Activated effector memory CD4-positive, alpha-beta T cell treated with anti-CD3 and anti-CD28 coated beads, Interleukin-2, amount 50 U/mL, for 16 hours (primary cell): ENCODE measurements around the gene MAGED1.
"Not testable (repeated sequence)": the region's sequence is repeated elsewhere in the genome, so short reads cannot be mapped to it uniquely, and the experiment has no call there.

Source experiments
- DNase-seq: peaks from one replicate; pipeline ENCODE4 v3.0.0-alpha.2; 2020

The MAGED1 gene

DNA sequence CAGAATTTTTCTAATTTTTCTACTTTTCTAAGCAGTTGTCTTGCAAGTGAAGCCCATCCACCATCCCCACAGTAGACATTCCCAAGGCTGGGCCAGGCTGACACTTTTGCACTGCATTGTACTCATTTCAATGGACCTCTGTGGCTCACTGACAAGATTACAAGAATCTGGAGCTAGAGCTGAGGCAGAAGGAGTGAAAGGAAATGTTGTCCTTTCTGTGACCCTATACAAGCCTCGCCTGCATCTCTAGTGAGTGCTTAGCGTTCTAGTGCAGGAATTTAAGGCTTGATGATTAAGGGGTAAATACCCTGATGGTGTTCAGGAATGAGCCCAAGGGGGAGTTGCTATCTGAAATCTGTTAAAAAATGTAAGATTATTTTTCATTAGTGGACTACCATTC is 6.3 kb downstream of the MAGED1 start:
- DNase-seq, result no peak

DNA sequence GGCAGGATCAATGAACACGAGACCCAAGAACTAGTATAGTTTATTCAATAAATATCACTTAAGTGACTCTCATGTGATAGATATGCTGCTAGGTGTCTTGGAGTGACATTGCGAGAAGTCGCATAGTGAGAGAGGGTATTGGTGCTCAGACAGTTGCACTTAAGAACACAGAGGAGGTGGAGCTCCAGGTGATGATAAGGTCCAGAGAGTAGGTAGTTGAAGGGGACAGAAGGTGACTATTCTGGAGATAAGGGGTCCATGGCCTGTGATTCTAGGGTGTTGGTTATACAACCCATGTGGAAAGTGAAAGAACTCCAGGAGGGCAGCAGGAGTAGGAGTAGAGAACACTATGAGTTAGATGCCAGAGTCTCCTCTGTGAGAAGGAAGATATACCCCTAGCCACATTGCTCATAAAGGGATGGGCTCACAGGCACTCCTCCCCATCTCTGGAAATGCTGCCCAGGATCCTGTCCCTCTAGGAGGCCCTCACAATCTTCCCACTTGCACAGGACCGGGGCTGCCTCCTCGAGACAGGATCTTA is 9.2 kb downstream of the MAGED1 start:
- DNase-seq, result no peak

DNA sequence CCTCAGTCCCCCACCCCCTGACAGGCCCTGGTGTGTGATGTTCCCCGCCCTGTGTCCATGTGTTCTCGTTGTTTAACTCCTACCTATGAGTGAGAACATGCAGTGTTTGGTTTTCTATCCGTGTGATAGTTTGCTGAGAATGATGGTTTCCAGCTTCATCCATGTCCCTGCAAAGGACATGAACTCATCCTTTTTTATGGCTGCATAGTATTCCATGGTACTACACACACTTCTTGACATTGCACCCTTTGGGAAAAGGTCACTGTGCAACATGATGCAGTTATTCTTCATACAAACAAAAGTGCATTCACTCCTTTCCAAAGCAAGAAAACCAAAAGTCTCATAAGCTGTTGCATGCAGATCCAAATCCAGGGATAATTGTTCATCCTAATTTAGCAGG is 11.7 kb downstream of the MAGED1 start:
- DNase-seq, result not testable (repeated sequence)

DNA sequence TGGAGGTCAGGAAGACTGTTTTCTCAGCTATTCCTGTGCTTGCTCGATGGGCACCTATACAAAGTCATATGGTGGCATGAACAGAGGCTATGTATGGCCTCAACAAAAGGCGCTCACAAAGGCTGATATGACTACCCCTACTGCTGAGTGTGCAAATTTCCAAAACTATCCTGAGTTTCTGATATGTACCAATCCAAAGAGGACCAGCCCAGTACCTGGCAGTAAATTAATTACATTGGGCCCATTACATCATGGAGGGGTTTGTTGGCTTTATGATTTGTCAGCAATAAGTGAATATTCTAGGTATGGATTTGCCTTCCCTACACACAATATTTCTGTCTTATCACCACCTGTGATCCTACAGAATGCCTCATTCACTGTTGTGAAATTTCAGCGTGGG is 12.3 kb downstream of the MAGED1 start:
- DNase-seq, result no peak

DNA sequence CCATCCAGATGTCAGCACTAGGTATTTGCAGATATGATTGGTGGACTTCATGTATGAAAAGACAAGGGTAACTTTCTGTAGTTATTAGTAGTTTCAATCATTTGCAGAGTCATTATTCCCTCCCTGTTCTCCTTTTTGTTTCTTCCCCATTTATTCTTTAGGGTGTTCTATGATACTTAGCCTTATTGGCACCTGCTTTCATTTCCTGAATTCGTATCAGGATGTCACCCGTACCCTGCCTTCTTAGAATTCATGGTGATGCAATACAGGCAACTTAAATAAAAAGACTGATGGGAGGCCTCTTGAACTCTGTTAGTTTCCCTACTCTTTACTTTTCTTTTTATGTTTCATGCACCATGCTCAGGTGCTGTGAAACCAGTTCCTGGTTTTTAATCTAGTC is 24.2 kb downstream of the MAGED1 start:
- no peak for DNase-seq

DNA sequence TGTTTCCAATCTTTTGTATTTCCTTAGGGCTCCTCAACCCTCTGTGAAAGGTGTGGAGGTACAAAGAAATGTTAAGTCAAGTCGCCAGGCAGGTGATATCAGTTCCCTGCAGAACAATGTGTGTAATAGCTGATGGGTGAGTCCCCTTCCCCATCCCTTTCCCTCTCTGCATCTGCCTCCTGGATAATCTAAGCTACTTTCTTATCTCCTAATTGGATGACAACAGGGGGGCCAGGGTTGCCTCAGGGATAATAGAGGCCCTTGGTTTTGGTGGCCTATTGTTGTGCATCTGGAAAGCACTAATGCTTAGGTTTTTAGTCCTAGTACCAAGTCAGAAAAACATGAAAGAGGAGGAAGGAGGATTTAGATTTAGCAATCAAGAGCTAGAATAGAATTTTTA is 29.1 kb downstream of the MAGED1 start:
- no peak for DNase-seq

DNA sequence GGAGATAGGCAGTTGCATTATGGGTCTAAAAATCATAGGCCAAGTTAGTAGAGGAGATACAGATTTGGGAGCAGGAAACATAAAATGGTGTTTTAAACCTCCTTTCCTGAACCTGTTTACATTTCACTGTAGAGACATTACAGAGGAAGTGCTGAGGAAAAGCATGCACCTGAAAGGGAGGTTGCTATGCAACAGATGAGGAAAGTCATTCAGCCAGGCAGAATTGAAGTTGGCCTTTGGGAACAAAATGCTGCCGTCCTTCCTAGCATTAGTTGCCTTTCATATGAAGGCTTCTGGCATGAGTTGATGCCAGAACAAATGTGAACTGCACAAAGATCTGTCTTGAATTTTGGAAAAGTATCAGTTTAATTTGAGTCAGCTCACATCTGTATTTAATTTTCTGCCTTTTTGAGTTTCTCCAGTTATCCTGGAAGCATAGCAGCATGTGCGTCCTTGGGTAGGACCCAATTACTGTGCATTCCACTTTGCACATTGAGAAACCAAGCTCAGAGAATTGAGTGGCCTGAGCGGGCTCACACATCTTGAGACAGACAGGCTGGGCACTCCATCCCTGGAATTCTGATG is 38.2 kb downstream of the MAGED1 start:
- no peak for DNase-seq
